Measurements from ENCODE around the gene PPARA.

DNA sequence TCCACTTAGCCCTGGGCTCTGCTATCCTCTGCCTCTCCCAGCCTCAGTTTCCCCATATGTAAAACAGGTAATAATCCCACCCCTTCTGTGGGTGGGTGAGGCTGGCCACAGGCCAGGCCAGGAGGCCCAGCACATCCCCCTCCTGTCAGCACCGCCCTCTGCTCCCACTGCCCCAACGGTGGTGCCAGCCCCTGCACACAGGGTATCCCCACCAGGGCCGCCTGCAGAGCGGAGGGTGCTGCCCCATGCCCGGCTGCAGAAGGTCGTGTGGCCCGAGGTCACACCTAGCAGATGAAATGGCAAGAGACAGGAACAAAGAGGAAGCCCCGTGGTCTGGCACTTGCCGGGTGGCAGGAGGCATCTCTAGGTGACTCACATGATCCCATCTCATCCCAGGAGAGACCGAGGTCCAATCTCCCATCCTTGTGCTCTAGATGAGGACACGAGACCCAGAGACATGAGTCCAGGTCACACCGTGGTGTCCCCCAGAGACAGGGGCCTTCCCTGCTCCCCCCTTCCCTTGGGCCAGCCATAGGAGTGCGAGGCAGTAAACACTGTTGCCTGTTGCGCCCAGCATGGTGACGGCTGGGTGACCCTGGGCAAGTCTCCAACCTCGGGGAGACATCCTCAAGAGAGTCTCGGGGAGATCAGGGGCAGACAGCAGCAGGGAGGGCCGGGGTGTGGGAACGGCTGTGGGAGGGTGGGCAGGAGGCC lies 27.2 kb upstream of the PPARA start:
- no peak for TF ChIP-seq POLR2A (IDR thresholded peaks at IDR 0.05)
- TF ChIP-seq, protein P1, sequence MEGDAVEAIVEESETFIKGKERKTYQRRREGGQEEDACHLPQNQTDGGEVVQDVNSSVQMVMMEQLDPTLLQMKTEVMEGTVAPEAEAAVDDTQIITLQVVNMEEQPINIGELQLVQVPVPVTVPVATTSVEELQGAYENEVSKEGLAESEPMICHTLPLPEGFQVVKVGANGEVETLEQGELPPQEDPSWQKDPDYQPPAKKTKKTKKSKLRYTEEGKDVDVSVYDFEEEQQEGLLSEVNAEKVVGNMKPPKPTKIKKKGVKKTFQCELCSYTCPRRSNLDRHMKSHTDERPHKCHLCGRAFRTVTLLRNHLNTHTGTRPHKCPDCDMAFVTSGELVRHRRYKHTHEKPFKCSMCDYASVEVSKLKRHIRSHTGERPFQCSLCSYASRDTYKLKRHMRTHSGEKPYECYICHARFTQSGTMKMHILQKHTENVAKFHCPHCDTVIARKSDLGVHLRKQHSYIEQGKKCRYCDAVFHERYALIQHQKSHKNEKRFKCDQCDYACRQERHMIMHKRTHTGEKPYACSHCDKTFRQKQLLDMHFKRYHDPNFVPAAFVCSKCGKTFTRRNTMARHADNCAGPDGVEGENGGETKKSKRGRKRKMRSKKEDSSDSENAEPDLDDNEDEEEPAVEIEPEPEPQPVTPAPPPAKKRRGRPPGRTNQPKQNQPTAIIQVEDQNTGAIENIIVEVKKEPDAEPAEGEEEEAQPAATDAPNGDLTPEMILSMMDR (IDR thresholded peaks at IDR 0.05), result no peak

All from upper lobe of left lung (tissue), 4 donors.